ENCODE results near the gene OLFM2. TPM values are rescaled to one million over a fixed set of nuclear protein-coding genes. Genes with fewer than 3 reads are reported as not detected.

OLFM2 gene
- total RNA-seq, 1 experiment from 2014 or later = 106 TPM

- no peaks in the 10 kb centered on the region for H3K4me1 ChIP-seq (ENCODE audit: insufficient read depth, low read length, poor library complexity, severe bottlenecking)
- H3K9me3 ChIP-seq (ENCODE audit: low read depth, low read length, poor library complexity, severe bottlenecking) = no peaks in the 10 kb centered on the region
- POLR2A ChIA-PET (ENCODE audit: low non-redundant PET) = interaction anchor here (1.0 kb wide), 1 partner anchor 25 kb away, joined by 5 read pairs; no protein-coding TSS in a partner anchor
- intact Hi-C loops (cut with micrococcal nuclease; ENCODE audit: unreplicated experiment) = no loop called here
- peak overlapping the region; percentile 99 for H3K4me3 ChIP-seq (ENCODE audit: low read depth, low read length, poor library complexity, severe bottlenecking)
- CTCF ChIA-PET = no interaction called here
- TF ChIP-seq, protein P1, sequence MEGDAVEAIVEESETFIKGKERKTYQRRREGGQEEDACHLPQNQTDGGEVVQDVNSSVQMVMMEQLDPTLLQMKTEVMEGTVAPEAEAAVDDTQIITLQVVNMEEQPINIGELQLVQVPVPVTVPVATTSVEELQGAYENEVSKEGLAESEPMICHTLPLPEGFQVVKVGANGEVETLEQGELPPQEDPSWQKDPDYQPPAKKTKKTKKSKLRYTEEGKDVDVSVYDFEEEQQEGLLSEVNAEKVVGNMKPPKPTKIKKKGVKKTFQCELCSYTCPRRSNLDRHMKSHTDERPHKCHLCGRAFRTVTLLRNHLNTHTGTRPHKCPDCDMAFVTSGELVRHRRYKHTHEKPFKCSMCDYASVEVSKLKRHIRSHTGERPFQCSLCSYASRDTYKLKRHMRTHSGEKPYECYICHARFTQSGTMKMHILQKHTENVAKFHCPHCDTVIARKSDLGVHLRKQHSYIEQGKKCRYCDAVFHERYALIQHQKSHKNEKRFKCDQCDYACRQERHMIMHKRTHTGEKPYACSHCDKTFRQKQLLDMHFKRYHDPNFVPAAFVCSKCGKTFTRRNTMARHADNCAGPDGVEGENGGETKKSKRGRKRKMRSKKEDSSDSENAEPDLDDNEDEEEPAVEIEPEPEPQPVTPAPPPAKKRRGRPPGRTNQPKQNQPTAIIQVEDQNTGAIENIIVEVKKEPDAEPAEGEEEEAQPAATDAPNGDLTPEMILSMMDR (conservative IDR thresholded peaks at IDR 0.05; ENCODE audit: low read depth, low read length) = no peak
- no peak for TF ChIP-seq EZH2 (IDR thresholded peaks at IDR 0.05; ENCODE audit: borderline replicate concordance, low read depth, low read length, poor library complexity, severe bottlenecking)
- H3K36me3 ChIP-seq (ENCODE audit: insufficient read depth, low read length, poor library complexity, severe bottlenecking) = peaks cover 23% of the 10 kb centered on the region
- no peak for DNase-seq (ENCODE audit: low spot score)
- BruUV-seq (replicated peaks) = no TSS peak
- H3K27me3 ChIP-seq (replicated peaks; ENCODE audit: insufficient read depth, low read depth, low read length, poor library complexity) = no peaks in the 10 kb centered on the region
- no peak overlapping the region for H3K27ac ChIP-seq (ENCODE audit: low read depth, low read length, poor library complexity, severe bottlenecking)
Measured at GRCh38 chr19:9834307-9834725, 102.0 kb downstream of the OLFM2 start.

DNA sequence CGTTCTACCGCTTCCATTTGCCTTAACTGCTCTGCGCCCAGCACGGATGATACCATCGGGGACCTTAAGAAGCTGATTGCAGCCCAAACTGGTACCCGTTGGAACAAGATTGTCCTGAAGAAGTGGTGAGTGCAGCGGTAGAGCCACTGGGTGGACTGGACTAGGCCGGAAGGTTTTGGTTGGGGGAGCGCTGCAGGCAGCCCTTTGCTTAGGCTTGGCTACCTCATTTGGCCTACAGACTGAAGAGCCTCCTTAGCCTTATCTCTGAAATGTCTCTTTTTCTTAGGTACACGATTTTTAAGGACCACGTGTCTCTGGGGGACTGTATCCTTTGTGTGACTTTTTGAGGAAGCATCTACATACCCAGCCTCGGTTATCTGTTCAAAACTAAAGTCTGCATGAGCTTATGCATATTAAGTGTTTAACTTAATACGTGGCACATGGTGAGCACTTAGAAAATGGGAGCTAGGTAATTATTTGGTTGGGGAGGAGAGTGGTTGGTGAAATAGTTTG, 107.7 kb downstream of the OLFM2 start:
- peak overlapping the region; percentile 67 for H3K27ac ChIP-seq (ENCODE audit: low read depth, low read length, poor library complexity, severe bottlenecking)
- no peaks in the 10 kb centered on the region for H3K9me3 ChIP-seq (ENCODE audit: low read depth, low read length, poor library complexity, severe bottlenecking)
- no peaks in the 10 kb centered on the region for H3K27me3 ChIP-seq (replicated peaks; ENCODE audit: insufficient read depth, low read depth, low read length, poor library complexity)
- ChIA-PET CTCF (no interaction called here), POLR2A (ENCODE audit: low non-redundant PET) (interaction anchor here (0.6 kb wide), 1 partner anchor 194 kb away, joined by 3 read pairs; no protein-coding TSS in a partner anchor)
- DNase-seq (ENCODE audit: low spot score) = no peak
- BruUV-seq (replicated peaks) = no TSS peak
- intact Hi-C loops (cut with micrococcal nuclease; ENCODE audit: unreplicated experiment) = no loop called here
- H3K4me1 ChIP-seq (ENCODE audit: insufficient read depth, low read length, poor library complexity, severe bottlenecking) = no peaks in the 10 kb centered on the region
- peak overlapping the region; percentile 58 for H3K4me3 ChIP-seq (ENCODE audit: low read depth, low read length, poor library complexity, severe bottlenecking)
- no peak for TF ChIP-seq EZH2 (IDR thresholded peaks at IDR 0.05; ENCODE audit: borderline replicate concordance, low read depth, low read length, poor library complexity, severe bottlenecking)
- TF ChIP-seq, protein P1 (conservative IDR thresholded peaks at IDR 0.05; ENCODE audit: low read depth, low read length) = no peak
- H3K36me3 ChIP-seq (ENCODE audit: insufficient read depth, low read length, poor library complexity, severe bottlenecking) = peaks cover 11% of the 10 kb centered on the region

DNA sequence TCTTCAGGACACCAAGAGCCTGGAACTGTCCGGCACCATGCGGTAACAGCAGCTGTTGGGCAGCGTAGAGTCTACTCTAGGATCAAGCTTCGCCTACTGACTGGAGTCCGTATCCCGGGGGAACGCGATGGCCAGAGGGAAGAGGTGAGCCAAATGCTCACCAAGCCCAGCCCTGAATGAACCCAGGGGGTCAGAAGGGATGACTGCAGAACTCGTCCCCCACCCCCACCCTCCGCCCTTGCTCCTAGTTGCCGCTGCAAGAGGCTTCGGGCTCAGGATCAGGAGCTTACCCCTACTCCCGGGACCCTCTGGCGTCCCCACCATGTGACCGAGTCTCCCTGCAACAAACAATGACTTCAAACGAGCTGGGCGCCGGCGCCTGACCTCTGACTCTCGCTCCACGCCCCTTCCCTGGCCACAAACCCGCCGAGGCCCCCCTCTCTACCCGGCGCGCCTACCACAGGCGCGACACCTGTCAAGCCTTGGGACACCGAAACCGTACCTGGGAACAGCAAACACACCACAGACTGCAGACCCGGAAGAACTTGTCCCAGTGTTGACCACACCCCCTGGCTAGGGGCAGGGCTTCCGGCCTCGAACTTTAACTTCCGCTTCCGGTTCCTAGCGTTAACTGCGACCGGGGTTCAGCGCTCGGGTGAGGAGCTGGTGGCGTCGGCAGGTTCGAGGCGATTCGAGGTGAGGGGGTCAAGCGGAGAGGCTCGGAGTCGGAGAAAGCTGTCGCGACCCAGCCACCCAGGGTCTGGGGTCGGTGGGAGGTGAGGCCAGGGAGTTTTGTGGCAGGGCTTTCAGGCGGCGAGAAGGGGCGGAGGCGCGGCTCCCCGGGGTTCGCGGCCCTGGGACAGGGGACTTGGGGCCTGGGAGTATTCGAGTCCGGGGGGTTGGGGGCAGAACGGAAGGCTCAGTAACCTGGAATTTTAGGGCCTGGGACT, 108.8 kb downstream of the OLFM2 start, which contains the start of gene UBL5:
Gene UBL5 (plus strand): TSS at position 630 of the 950 bp plus-strand sequence. CDS start 420 bp downstream, outside the sequence.
- DNase-seq (ENCODE audit: low spot score) = peak; percentile 94
- ChIA-PET CTCF (no interaction called here), POLR2A (ENCODE audit: low non-redundant PET) (interaction anchor here (0.6 kb wide), 1 partner anchor 553 kb away, joined by 3 read pairs; the partner anchor contains the start of gene TYK2)
- TF ChIP-seq, protein P1 (conservative IDR thresholded peaks at IDR 0.05; ENCODE audit: low read depth, low read length) = no peak
- TF ChIP-seq EZH2 (IDR thresholded peaks at IDR 0.05; ENCODE audit: borderline replicate concordance, low read depth, low read length, poor library complexity, severe bottlenecking) = no peak
- no peaks in the 10 kb centered on the region for H3K27me3 ChIP-seq (replicated peaks; ENCODE audit: insufficient read depth, low read depth, low read length, poor library complexity)
- intact Hi-C loops (cut with micrococcal nuclease; ENCODE audit: unreplicated experiment) = no loop called here
- H3K36me3 ChIP-seq (ENCODE audit: insufficient read depth, low read length, poor library complexity, severe bottlenecking) = peaks cover 11% of the 10 kb centered on the region
- peak within 1 kb of the TSS; percentile 67 for H3K27ac ChIP-seq (ENCODE audit: low read depth, low read length, poor library complexity, severe bottlenecking)
- no peaks in the 10 kb centered on the region for H3K9me3 ChIP-seq (ENCODE audit: low read depth, low read length, poor library complexity, severe bottlenecking)
- no peaks in the 10 kb centered on the region for H3K4me1 ChIP-seq (ENCODE audit: insufficient read depth, low read length, poor library complexity, severe bottlenecking)
- H3K4me3 ChIP-seq (ENCODE audit: low read depth, low read length, poor library complexity, severe bottlenecking) = peak within 1 kb of the TSS; percentile 58
- TSS peak; percentile 85 for BruUV-seq (replicated peaks)
